Lower leg skin (tissue), 3 donors: ENCODE measurements around the gene KIF18B.

Experiments
- POLR2A ChIP-seq, 2 donors: fragments of 450-650 bp; IDR thresholded peaks; one replicate each; pipeline ENCODE4 v1.6.1; 2016 to 2017; ENCODE audit warnings: antibody characterized with exemption in 2 of 2, mild to moderate bottlenecking in 1 of 2, moderate library complexity in 1 of 2
- TF ChIP-seq, protein P1 (sequence below), 3 donors: fragments of 450-650 bp; IDR thresholded peaks; one replicate each; pipeline ENCODE4 v1.5.1; 2016; ENCODE audit warnings: antibody characterized with exemption in 3 of 3, mild to moderate bottlenecking in 3 of 3, moderate library complexity in 2 of 3

DNA sequence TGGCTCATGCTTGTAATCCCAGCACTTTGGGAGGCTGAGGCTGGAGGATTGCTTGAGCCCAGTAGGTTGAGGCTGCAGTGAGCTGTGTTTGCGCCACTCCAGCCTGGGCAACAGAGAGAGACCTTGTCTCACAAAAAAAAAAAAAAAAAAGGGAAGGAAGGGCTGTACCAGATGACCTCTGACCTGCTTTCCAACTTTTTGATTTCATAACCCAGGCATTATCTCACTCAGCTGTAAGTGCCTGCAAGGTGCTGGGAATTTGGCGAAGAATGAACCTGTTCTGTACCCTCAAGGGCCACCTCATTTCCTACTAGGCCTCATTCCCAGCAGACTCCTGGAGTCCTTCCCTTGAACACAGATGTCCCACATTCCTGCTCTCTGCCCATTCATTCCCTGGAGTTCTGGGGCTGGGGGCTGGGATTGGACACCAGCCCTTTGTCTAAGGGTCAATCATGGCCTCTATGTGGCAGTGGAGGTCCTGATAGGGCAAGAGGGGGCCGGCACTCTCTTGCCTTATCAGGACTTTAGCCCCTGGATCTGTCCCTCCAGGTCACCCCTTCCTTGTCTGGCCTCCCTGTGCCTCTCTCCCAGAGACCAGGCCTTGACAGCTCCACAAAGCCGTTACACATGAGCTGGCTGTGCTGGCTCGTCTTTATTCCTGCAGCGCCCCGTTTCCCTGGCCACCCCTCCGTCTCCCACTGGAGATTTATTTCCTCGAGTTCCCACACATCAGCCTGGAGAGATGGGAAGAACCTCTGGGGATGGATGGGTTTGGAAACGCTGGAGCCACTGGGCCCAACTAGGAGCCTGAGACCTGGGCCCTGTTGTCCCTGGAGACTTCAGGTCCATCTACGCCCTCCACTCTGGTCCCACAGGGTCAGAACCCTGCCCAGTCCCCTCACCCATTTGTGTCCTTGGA, 31.5 kb downstream of the KIF18B start:
- TF ChIP-seq, protein P1, sequence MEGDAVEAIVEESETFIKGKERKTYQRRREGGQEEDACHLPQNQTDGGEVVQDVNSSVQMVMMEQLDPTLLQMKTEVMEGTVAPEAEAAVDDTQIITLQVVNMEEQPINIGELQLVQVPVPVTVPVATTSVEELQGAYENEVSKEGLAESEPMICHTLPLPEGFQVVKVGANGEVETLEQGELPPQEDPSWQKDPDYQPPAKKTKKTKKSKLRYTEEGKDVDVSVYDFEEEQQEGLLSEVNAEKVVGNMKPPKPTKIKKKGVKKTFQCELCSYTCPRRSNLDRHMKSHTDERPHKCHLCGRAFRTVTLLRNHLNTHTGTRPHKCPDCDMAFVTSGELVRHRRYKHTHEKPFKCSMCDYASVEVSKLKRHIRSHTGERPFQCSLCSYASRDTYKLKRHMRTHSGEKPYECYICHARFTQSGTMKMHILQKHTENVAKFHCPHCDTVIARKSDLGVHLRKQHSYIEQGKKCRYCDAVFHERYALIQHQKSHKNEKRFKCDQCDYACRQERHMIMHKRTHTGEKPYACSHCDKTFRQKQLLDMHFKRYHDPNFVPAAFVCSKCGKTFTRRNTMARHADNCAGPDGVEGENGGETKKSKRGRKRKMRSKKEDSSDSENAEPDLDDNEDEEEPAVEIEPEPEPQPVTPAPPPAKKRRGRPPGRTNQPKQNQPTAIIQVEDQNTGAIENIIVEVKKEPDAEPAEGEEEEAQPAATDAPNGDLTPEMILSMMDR (IDR thresholded peaks at IDR 0.05), result no peak
- TF ChIP-seq POLR2A (IDR thresholded peaks at IDR 0.05), result no peak
